Measurements from ENCODE around the gene PLA2G5.
"Not testable (repeated sequence)": the region's sequence is repeated elsewhere in the genome, so short reads cannot be mapped to it uniquely, and the experiment has no call there.

PLA2G5 gene

GRCh38 chr1:20051218-20051829 lies 18.7 kb upstream of the PLA2G5 start:
- Mint-ChIP-seq H3K4me1 (ENCODE audit: low read depth) (peaks cover 13% of the 10 kb centered on the region), H3K27me3 (peaks cover 29% of the 10 kb centered on the region), H3K4me3 (no peak overlapping the region), H3K9me3 (peaks cover 27% of the 10 kb centered on the region), H3K27ac (no peak overlapping the region), H3K36me3 (ENCODE audit: low read depth) (no peaks in the 10 kb centered on the region)
- intact Hi-C loops (cut with micrococcal nuclease), result no loop called here

DNA sequence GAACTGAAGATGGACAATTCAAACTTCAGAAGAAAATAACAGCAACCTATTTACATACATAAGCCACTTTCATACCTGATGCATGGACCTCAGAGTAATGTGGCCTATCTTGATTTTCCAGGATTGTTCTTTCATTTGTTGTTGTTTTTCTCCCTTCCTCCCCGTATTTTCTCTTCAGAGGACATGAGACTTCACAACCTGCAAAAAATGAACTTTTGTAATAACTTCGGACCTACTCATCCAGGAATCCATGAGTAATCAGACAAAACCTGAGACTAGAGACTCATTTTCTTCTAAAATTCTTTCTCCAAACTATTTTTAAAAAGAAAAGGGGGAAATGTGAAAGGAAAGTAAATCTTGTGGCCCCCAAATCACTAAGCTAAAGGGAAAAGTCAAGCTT lies 17.6 kb upstream of the PLA2G5 start:
- peaks cover 8% of the 10 kb centered on the region for H3K4me1 Mint-ChIP-seq (ENCODE audit: low read depth)
- intact Hi-C loops (cut with micrococcal nuclease), result no loop called here
- no peak overlapping the region for H3K27ac Mint-ChIP-seq
- H3K36me3 Mint-ChIP-seq (ENCODE audit: low read depth), result no peaks in the 10 kb centered on the region
- H3K4me3 Mint-ChIP-seq, result no peak overlapping the region
- peaks cover 28% of the 10 kb centered on the region for H3K27me3 Mint-ChIP-seq
- H3K9me3 Mint-ChIP-seq, result peaks cover 27% of the 10 kb centered on the region

DNA sequence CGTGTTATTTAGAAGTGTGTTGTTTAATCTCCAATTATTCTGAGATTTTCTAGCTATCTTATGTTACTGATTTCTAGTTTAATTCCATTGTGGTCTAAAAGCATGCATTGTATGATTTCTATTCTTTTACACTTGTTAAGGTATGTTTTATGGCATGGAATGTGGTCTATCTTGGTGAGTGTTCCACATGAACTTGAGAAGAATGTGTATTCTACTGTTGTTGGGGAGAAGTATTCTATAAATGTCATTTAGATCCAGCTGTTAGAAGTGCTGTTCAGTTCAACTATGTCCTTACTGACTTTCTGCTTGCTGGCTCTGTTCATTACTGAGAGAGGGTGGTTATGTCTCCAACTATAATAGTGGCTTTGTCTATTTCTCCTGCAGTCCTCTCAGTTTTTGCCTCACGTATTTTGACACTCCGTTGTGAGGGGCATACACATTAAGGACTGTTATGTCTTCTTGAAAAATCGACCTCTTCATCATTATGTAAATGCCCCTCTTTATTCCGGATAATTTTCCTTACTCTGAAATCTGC lies 12.0 kb upstream of the PLA2G5 start:
- H3K4me3 Mint-ChIP-seq, result no peak overlapping the region
- intact Hi-C loops (cut with micrococcal nuclease), result no loop called here
- H3K36me3 Mint-ChIP-seq (ENCODE audit: low read depth), result peaks cover 7% of the 10 kb centered on the region
- peaks cover 23% of the 10 kb centered on the region for H3K9me3 Mint-ChIP-seq
- no peak overlapping the region for H3K27ac Mint-ChIP-seq
- peaks cover 19% of the 10 kb centered on the region for H3K27me3 Mint-ChIP-seq
- H3K4me1 Mint-ChIP-seq (ENCODE audit: low read depth), result peaks cover 59% of the 10 kb centered on the region

- H3K27ac Mint-ChIP-seq, result peak overlapping the region; percentile 65
- peaks cover 60% of the 10 kb centered on the region for H3K4me1 Mint-ChIP-seq (ENCODE audit: low read depth)
- no peak overlapping the region for H3K4me3 Mint-ChIP-seq
- H3K9me3 Mint-ChIP-seq, result peaks cover 20% of the 10 kb centered on the region
- H3K27me3 Mint-ChIP-seq, result peaks cover 18% of the 10 kb centered on the region
- peaks cover 7% of the 10 kb centered on the region for H3K36me3 Mint-ChIP-seq (ENCODE audit: low read depth)
- intact Hi-C loops (cut with micrococcal nuclease), result no loop called here
Measured at GRCh38 chr1:20058531-20058930, 11.5 kb upstream of the PLA2G5 start.

- Mint-ChIP-seq H3K9me3 (peaks cover 20% of the 10 kb centered on the region), H3K27ac (no peak overlapping the region), H3K27me3 (peaks cover 20% of the 10 kb centered on the region), H3K4me1 (ENCODE audit: low read depth) (peaks cover 65% of the 10 kb centered on the region), H3K36me3 (ENCODE audit: low read depth) (peaks cover 7% of the 10 kb centered on the region), H3K4me3 (no peak overlapping the region)
- intact Hi-C loops (cut with micrococcal nuclease), result no loop called here
Measured at GRCh38 chr1:20059847-20060246, 10.1 kb upstream of the PLA2G5 start.

- Mint-ChIP-seq H3K27me3 (peaks cover 20% of the 10 kb centered on the region), H3K9me3 (peaks cover 20% of the 10 kb centered on the region), H3K4me1 (ENCODE audit: low read depth) (peaks cover 65% of the 10 kb centered on the region)
- intact Hi-C loops (cut with micrococcal nuclease); H3K36me3 Mint-ChIP-seq (ENCODE audit: low read depth); H3K4me3 Mint-ChIP-seq; H3K27ac Mint-ChIP-seq: not testable (repeated sequence)
Measured at GRCh38 chr1:20060791-20061190, 9.2 kb upstream of the PLA2G5 start.

GRCh38 chr1:20061866-20062265 lies 8.1 kb upstream of the PLA2G5 start:
- H3K4me1 Mint-ChIP-seq (ENCODE audit: low read depth), result peaks cover 57% of the 10 kb centered on the region
- peaks cover 21% of the 10 kb centered on the region for H3K27me3 Mint-ChIP-seq
- H3K27ac Mint-ChIP-seq, result no peak overlapping the region
- H3K4me3 Mint-ChIP-seq, result no peak overlapping the region
- H3K36me3 Mint-ChIP-seq (ENCODE audit: low read depth), result peaks cover 7% of the 10 kb centered on the region
- peaks cover 20% of the 10 kb centered on the region for H3K9me3 Mint-ChIP-seq
- intact Hi-C loops (cut with micrococcal nuclease), result no loop called here

DNA sequence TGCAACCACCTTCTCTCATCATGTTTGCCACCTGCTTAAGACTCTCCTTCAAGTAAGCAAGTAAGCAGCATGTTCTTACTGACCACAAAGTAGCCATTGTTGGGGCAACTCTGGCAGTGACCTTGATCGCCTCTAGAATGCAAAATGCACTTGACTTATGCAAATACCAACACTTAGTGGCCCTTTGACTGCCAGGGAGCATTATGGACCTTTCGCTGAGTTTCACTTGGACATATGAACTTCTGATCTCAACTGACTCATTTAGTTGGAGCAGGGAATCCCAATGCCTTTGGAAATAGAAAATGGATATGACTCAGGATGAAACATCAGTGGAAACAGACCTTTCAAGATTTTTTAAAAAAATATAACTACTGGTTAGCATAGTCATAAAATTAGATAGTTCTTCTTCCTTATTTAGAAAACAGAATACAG lies 6.1 kb upstream of the PLA2G5 start:
- peaks cover 7% of the 10 kb centered on the region for H3K36me3 Mint-ChIP-seq (ENCODE audit: low read depth)
- H3K27me3 Mint-ChIP-seq, result peaks cover 24% of the 10 kb centered on the region
- peaks cover 20% of the 10 kb centered on the region for H3K9me3 Mint-ChIP-seq
- no peak overlapping the region for H3K4me3 Mint-ChIP-seq
- H3K4me1 Mint-ChIP-seq (ENCODE audit: low read depth), result peaks cover 44% of the 10 kb centered on the region
- intact Hi-C loops (cut with micrococcal nuclease), result no loop called here
- H3K27ac Mint-ChIP-seq, result no peak overlapping the region

DNA sequence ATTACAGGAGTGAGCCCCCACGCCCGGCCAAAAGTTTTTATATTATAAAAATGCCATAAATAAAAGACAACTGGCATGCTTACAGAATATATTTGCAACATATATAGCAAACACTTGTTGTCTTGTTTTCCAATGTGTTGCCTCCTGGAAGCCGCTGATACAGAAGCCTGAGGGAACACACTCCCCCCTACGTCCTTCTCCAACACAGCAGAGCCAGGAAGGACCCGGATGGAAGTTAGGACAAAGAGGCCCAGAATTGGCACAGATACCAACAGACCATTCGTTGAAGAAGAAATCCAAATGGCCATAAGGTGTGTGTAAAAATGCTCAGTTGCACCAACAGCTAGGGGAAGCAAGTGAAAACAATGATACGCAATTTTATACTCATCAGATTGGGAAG lies 1.3 kb upstream of the PLA2G5 start:
- intact Hi-C loops (cut with micrococcal nuclease), result no loop called here
- Mint-ChIP-seq H3K27ac (no peak overlapping the region), H3K36me3 (ENCODE audit: low read depth) (no peaks in the 10 kb centered on the region), H3K4me1 (ENCODE audit: low read depth) (peaks cover 10% of the 10 kb centered on the region), H3K9me3 (no peaks in the 10 kb centered on the region), H3K27me3 (peaks cover 42% of the 10 kb centered on the region), H3K4me3 (no peak overlapping the region)

DNA sequence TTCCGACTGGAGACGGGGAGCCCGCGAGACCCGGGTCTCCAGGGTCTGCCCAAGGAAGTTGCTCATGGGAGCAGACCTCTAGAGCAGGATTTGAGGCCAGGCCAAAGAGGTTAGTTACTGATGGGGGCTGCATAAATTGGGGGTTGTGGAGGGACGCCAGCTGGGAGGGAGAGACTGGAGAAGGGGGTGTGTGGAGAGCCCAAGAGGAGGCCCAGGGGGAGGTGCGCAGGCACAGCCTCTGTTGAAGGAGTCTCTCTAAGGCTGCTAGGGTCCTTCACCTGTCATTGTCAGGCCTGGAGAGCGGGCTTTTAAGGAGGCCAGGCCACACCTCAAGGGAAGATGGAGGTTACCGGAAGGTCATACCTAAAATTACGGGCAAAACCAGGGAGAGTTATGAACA lies 363 bp downstream of the PLA2G5 start:
- Mint-ChIP-seq H3K27me3 (peaks cover 45% of the 10 kb centered on the region), H3K27ac (no peak overlapping the region), H3K36me3 (ENCODE audit: low read depth) (no peaks in the 10 kb centered on the region), H3K4me1 (ENCODE audit: low read depth) (peaks cover 5% of the 10 kb centered on the region), H3K4me3 (no peak overlapping the region), H3K9me3 (no peaks in the 10 kb centered on the region)
- intact Hi-C loops (cut with micrococcal nuclease), result no loop called here

GRCh38 chr1:20071416-20071815 lies 1.4 kb downstream of the PLA2G5 start:
- H3K27me3 Mint-ChIP-seq, result peaks cover 40% of the 10 kb centered on the region
- H3K36me3 Mint-ChIP-seq (ENCODE audit: low read depth), result no peaks in the 10 kb centered on the region
- H3K9me3 Mint-ChIP-seq, result no peaks in the 10 kb centered on the region
- H3K4me1 Mint-ChIP-seq (ENCODE audit: low read depth), result peaks cover 5% of the 10 kb centered on the region
- H3K27ac Mint-ChIP-seq, result no peak overlapping the region
- intact Hi-C loops (cut with micrococcal nuclease), result no loop called here
- no peak overlapping the region for H3K4me3 Mint-ChIP-seq

- Mint-ChIP-seq H3K4me3 (no peak overlapping the region), H3K4me1 (ENCODE audit: low read depth) (peaks cover 5% of the 10 kb centered on the region), H3K27ac (no peak overlapping the region), H3K36me3 (ENCODE audit: low read depth) (no peaks in the 10 kb centered on the region), H3K9me3 (no peaks in the 10 kb centered on the region), H3K27me3 (peaks cover 40% of the 10 kb centered on the region)
- intact Hi-C loops (cut with micrococcal nuclease), result no loop called here
Measured at GRCh38 chr1:20072771-20073170, 2.8 kb downstream of the PLA2G5 start.

GRCh38 chr1:20073256-20073655 lies 3.3 kb downstream of the PLA2G5 start:
- no peaks in the 10 kb centered on the region for H3K9me3 Mint-ChIP-seq
- no peak overlapping the region for H3K4me3 Mint-ChIP-seq
- intact Hi-C loops (cut with micrococcal nuclease), result no loop called here
- peaks cover 5% of the 10 kb centered on the region for H3K4me1 Mint-ChIP-seq (ENCODE audit: low read depth)
- H3K27ac Mint-ChIP-seq, result no peak overlapping the region
- H3K36me3 Mint-ChIP-seq (ENCODE audit: low read depth), result no peaks in the 10 kb centered on the region
- H3K27me3 Mint-ChIP-seq, result peaks cover 45% of the 10 kb centered on the region

GRCh38 chr1:20074055-20074724 lies 4.2 kb downstream of the PLA2G5 start:
- Mint-ChIP-seq H3K27ac (no peak overlapping the region), H3K4me1 (ENCODE audit: low read depth) (peaks cover 5% of the 10 kb centered on the region), H3K9me3 (no peaks in the 10 kb centered on the region), H3K4me3 (no peak overlapping the region), H3K27me3 (peaks cover 53% of the 10 kb centered on the region), H3K36me3 (ENCODE audit: low read depth) (no peaks in the 10 kb centered on the region)
- intact Hi-C loops (cut with micrococcal nuclease), result no loop called here

Measured in dendritic cell treated with granulocyte-macrophage colony-stimulating factor and Interleukin-4, amounts not matched to agents 40 ng/mL and 50 ng/mL, for 4 days (primary cell).